Brain microvascular endothelial cell (primary cell): ENCODE results near the gene TMEM176A.

Experiments used
- DNase-seq: peaks from one replicate; pipeline ENCODE4 v3.0.0-alpha.2; 2020
- H3K27ac ChIP-seq: fragments of 250-450 bp; sonication (Bioruptor Pico); 2 replicates; pipeline ENCODE4 v1.5.1; 2020; ENCODE audit warnings: mild to moderate bottlenecking, moderate library complexity
- H3K27me3 ChIP-seq: fragments of 250-450 bp; sonication (Bioruptor Pico); replicated peaks from 2 replicates; pipeline ENCODE4 v1.5.1; 2020; ENCODE audit warnings: mild to moderate bottlenecking
- H3K36me3 ChIP-seq: fragments of 250-450 bp; sonication (Bioruptor Pico); replicated peaks from 2 replicates; pipeline ENCODE4 v1.5.1; 2020; ENCODE audit warnings: mild to moderate bottlenecking
- H3K4me3 ChIP-seq: 2 replicates; pipeline ENCODE4 v1.5.1; 2011; ENCODE audit warnings: low read depth, mild to moderate bottlenecking, control low read depth, low read length, moderate library complexity
- CTCF ChIP-seq: IDR thresholded peaks from 2 replicates; pipeline ENCODE4 v1.5.1; 2011; ENCODE audit warnings: low read depth, mild to moderate bottlenecking, moderate library complexity, low read length, control low read depth, inconsistent platforms; ENCODE audit errors: missing control alignments
- in situ Hi-C: cut with HindIII; loops from 2 replicates; pipeline ENCODE4 v1.10.0; 2017; ENCODE audit warnings: low sequenced_read_pairs, low pct_ligation_motif_present

The TMEM176A gene

GRCh38 chr7:150801242-150801945 is 825 bp downstream of the TMEM176A start:
- Histone ChIP-seq H3K36me3 (no peaks in the 10 kb centered on the region), H3K27me3 (peaks cover 33% of the 10 kb centered on the region), H3K4me3 (no peak overlapping the region), H3K27ac (no peak overlapping the region)
- no peak for DNase-seq
- TF ChIP-seq CTCF = no peak
- in situ Hi-C loops = no loop called here

DNA sequence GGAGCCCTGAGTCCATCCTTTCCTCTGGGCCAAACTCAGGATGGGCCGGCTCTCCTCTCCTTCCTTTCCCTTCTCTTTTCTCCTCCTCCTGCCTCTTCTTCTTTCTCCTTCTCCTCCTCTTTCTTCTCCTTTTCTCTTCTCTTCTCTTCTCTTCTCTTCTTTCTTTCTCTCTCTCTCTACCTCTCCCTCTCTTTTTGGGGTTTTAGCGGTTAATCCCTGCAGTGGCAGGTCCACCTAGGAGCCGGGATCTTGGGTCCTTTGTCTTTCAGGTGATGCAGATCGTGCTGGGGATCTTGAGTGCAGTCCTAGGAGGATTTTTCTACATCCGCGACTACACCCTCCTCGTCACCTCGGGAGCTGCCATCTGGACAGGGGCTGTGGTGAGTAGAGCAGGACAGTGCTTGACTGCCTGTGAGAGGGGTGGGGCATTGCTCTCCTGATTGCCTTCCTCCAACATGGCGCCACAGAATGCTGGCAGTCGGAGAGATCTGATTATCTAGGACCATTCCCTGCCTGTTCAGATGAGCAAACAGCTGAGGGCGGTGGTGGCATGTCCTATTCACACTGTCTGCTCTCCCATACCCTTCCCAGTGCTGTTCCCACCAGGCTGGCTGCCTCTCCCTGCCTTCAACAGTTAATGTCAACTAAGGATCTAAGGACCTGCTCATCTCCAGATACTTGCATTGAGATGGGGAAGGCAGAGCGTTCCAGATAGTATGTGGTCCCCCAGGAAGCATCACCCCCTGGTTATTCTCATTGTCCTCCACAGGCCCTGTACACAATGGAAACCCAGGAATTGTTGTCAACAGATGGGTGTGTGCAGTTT is 1.6 kb downstream of the TMEM176A start:
- no peak for DNase-seq
- Histone ChIP-seq H3K36me3 (no peaks in the 10 kb centered on the region), H3K27me3 (peaks cover 33% of the 10 kb centered on the region), H3K27ac (no peak overlapping the region), H3K4me3 (no peak overlapping the region)
- no peak for TF ChIP-seq CTCF
- in situ Hi-C loops = no loop called here

DNA sequence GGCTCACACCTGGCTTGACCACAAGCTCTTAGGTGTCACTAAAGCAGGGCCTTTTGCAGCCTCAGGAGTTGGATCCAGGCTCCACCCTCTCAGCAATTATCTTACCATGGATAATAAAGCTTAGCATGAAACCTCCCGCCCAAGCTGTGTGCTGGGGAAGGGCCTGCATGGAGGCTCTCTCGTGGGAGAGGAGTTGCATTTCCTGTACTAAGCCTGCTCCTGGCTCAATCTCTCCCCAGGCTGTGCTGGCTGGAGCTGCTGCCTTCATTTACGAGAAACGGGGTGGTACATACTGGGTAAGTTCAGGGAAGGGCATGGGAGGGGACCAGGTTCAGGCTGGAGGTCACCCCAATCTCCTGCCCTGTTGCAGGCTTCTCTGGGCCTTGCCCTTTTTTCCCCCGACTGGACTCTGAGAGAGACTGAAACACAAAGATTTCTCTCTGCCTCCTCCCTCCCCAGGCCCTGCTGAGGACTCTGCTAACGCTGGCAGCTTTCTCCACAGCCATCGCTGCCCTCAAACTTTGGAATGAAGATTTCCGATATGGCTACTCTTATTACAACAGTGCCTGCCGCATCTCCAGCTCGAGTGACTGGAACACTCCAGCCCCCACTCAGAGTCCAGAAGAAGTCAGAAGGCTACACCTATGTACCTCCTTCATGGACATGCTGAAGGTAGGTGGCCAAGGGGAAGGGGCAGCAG is 2.7 kb downstream of the TMEM176A start:
- Histone ChIP-seq H3K36me3 (no peaks in the 10 kb centered on the region), H3K4me3 (no peak overlapping the region), H3K27me3 (peaks cover 33% of the 10 kb centered on the region), H3K27ac (no peak overlapping the region)
- in situ Hi-C loops = no loop called here
- DNase-seq = no peak
- TF ChIP-seq CTCF = no peak

GRCh38 chr7:150804802-150805201 is 4.2 kb downstream of the TMEM176A start:
- DNase-seq = no peak
- H3K27me3 ChIP-seq = peaks cover 24% of the 10 kb centered on the region
- no peak overlapping the region for H3K27ac ChIP-seq
- in situ Hi-C loops = no loop called here
- TF ChIP-seq CTCF = no peak
- H3K4me3 ChIP-seq = no peak overlapping the region
- H3K36me3 ChIP-seq = no peaks in the 10 kb centered on the region

- in situ Hi-C loops = no loop called here
- no peak overlapping the region for H3K4me3 ChIP-seq
Measured at GRCh38 chr7:150805864-150806263, 5.3 kb downstream of the TMEM176A start.

More at GRCh38 chr7:150805864-150806263, 5.3 kb downstream of the TMEM176A start:
- Histone ChIP-seq H3K36me3 (no peaks in the 10 kb centered on the region), H3K27me3 (peaks cover 15% of the 10 kb centered on the region), H3K27ac (no peak overlapping the region)
- no peak for TF ChIP-seq CTCF
- DNase-seq = no peak
